Activated CD8-positive, alpha-beta memory T cell treated with anti-CD3 and anti-CD28 coated beads for 4 hours (primary cell): ENCODE measurements around the gene TEX2.
A peak's percentile ranks its signal among the peaks of the same experiment; 100 is the strongest.

Experiments
- DNase-seq, 2 donors: peaks; one replicate each; pipeline ENCODE4 v3.0.0-alpha.2; 2020; ENCODE audit warnings: low read depth in 2 of 2

TEX2 gene

DNA sequence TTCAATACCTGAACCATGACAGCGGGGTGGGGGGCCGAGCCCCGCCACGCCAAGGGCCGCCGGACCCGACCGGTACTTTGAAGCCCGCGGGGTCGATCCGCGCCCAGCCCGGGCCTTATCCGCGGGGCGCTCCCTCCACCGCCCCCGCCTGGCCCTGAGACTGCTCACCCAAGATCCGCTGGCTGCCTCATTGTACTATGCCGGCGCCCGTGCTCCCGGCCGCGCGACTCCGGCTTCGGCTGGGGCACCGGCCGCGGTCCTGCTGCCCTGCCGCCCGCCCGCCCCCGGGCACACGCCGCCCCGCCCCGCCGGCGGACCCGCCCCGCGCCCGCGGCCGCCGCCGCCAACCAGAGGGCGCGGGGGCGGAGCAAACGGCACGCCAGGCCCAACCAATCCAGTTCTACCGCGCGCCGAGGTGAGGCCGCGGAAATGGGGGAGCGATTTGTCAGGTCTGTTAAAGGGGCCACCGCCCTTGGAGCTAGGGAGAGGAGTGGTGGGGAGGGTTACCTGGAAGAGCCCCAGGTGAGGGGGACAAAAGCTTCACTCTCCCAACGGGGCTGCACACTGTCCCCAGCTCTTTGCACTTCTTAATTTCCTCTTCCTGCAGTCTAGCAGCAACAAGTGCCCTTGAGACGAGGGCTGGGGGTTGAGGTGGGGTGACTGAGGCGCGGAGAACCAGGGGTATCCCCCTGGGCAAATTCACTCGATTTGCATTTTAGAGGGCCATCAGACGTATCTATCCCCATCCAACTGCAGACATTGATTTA lies at the start of gene TEX2:
TEX2 (minus strand) TSS at position 261 of the 767 bp plus-strand sequence. CDS start 49,043 bp downstream, outside the sequence.
- DNase-seq = peak; percentile 75 to 77

- DNase-seq = no peak
Measured at GRCh38 chr17:64309710-64310109, 46.6 kb upstream of the TEX2 start.

DNA sequence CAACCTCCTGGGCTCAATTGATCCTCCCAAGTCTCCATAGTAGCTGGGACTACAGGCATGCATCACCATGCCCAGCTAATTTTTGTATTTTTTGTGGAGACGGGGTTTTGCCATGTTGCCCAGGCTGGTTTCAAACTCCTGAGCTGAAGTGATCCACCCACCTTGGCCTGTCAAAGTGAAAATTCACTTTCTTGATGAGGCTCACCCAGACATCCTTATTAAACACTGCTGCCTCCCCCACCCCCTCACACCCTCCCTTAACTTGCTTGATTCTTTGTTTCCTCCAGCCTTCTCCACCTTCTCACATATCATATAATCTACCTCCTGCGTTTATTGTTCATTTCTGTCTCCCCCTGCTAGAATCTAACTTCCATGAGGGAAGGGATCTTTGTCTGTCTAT lies 46.0 kb upstream of the TEX2 start:
- no peak for DNase-seq

- DNase-seq = peak; percentile 28
Measured at GRCh38 chr17:64306850-64307463, 43.9 kb upstream of the TEX2 start.

GRCh38 chr17:64304551-64304950 lies 41.5 kb upstream of the TEX2 start:
- no peak for DNase-seq

- no peak for DNase-seq
Measured at GRCh38 chr17:64300699-64300965, 37.6 kb upstream of the TEX2 start.

- no peak for DNase-seq
Measured at GRCh38 chr17:64297467-64298088, 34.5 kb upstream of the TEX2 start.

GRCh38 chr17:64296246-64296645 lies 33.2 kb upstream of the TEX2 start:
- no peak for DNase-seq

DNA sequence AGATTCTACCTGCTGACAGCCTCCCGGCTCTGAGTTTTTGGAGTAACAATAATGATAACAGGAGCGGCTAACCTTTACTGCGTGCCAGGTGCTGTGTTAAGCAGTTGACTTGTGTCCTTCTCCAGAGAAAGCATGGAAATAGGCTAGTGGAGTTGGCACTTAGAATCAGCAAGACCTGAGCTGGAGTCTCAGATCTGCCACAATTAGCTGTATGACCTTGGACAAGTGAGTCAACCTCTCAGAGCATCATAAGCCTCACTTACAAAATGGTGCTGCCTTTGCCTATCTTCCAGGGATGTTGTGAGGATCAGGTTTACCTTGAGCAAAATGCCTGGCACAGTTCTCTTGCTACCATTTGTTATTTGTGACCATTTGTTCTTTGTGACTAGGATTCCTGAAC lies 32.1 kb upstream of the TEX2 start:
- no peak for DNase-seq

DNA sequence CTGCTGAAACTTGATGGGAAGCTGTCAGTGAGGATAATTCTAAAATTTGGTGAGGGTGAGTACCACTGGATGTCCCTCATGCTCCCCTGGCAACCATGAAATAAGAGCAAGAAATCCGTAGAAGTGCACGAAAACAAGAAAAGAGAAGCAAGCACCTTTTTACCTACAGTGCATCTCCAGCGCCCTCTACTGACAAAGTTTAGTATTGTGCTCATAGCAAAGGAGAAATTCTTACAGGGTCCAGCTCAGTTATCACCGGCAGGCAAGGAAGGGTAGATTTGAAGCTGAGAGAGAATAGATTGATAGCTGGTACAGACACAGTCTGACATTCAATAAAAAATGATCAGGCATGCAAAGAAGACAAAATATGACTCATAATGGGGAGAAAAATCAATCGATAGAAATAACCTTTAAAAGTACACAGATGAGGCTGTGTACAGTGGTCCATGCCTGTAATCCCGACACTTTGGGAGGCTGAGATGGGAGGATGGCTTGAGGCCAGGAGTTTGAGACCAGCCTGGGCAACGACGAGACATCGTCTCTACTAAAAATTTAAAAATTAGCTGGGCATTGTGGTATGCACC lies 28.3 kb upstream of the TEX2 start:
- DNase-seq = no peak

- DNase-seq = no peak
Measured at GRCh38 chr17:64289741-64290141, 26.7 kb upstream of the TEX2 start.

DNA sequence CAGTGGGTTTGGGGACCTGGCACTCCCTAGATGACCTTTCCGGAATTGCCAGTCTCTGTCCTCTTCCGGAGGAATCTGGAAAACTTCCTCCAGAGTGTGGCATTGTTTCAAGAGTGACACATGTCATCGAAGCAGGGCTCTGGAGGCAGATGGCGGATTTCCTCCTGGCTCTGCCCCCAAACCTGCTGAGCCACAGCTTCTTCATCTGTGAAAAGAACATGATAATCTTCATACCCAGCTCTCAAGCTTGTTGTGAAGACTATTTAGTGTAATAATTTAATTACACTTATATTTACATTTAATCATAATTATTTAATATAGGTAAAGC lies 19.7 kb upstream of the TEX2 start:
- no peak for DNase-seq

DNA sequence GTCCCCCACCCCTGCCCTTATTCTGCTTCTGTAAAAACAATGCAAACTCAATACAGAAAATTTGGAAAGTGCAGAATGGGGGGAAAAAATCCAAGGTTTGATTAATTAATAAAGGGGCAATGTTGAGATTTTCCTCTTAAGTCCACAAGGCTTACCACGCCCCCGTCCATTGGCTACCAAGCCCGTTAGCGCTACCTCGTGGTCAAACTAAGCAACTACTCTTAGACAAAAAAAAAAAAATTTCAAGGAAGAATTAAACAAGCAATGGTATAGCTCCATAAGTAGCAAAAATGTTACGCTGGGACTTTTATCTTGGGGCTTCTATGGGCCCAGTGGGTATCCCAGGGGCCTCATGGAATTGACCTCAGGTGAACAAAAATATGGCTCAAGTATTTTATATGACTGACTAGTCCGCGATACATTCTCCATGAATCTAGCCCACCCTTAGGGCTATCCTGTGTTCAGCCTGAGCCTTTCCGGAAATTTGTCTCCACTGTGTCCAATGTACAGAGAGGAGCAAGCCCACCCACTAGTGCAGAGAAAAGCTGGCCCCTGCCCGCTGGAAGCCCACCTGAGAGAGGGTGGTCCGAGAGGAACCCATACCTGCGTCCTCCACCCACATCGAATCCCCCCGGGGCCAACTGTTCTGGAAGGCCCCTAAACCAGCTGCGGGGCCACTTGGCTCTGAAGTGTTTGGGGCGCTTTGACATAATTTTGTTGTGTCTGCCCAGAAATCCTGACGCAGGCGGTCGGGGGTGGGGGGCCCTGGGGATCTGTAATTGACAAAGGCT lies 19.1 kb upstream of the TEX2 start:
- DNase-seq = peak in 1 of 2 donors; percentile 7

DNA sequence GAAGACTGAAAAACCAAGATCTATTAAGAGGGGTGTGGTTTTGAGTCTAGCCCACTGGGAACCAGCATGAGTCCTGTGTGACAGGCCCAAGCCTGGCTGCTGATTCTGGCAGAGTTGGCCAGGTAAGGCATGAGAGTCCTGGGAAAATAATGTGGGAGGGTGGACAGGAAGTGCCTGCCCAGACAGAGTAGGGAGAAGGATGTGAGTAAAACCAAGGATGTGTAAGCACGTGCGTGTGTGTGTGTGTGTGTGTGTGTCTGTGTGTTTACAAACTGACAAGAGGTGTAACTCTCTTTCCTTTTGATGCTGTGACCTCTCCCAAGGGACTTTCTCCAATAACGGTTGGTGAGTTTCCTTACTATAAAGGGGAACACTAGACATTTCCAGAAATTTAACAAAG lies 15.6 kb upstream of the TEX2 start:
- DNase-seq = no peak

- DNase-seq = no peak
Measured at GRCh38 chr17:64277831-64278562, 14.9 kb upstream of the TEX2 start.

DNA sequence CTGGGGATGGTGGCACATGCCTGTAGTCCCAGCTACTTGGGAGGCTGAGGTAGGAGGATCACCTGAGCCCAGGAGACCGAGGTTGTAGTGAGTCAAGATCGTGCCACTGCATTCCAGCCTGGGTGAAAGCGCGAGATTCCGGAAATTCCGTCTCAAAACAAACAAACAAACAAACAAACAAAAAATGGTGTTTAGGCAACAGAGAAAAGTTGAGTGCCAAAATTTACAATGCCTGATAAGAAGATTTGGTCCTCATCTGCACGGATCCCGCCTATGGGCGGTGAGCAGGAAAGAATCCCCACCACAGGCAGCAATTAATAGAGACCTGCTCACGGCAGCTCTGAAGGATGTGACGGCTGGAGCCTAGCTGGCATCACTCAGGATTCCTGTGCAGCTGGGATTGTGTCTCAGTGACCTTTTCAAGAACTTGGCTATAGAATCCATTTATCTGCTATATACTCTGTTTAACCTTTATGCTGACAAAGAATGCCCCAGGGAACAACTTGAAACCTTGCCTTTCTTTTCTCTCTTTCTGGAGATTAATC lies 14.0 kb upstream of the TEX2 start:
- no peak for DNase-seq

DNA sequence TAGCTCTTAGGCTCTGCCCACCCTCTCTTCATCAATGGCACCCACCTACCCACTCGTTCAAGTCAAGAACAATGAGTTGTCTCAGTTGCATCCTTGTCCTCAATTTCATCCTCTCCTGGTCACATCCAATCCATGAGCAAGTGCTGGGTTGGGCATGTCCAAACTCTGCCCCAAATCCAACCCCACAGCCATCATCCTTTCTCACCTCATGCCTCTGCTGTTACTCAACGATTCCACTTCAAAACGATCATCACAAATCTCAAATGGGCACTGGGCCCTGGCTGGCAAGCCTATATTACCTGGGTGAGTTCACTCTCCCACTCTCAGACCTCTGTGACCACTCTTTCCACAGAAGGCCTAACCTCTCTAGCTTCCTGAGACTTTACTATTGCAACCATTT lies 12.0 kb upstream of the TEX2 start:
- no peak for DNase-seq

GRCh38 chr17:64273006-64273405 lies 9.9 kb upstream of the TEX2 start:
- DNase-seq = no peak

- no peak for DNase-seq
Measured at GRCh38 chr17:64270885-64271284, 7.8 kb upstream of the TEX2 start.

- no peak for DNase-seq
Measured at GRCh38 chr17:64269687-64270649, 6.9 kb upstream of the TEX2 start.
